SU-DHL-6 (cell line): ENCODE measurements around the gene PARP1.

ENCODE experiments used
- H2AFZ ChIP-seq: fragments of 200-600 bp; sonication (generic); 2 replicates; pipeline ENCODE4 v1.6.1; 2014; ENCODE audit warnings: low read depth, mild to moderate bottlenecking, moderate library complexity, mixed read lengths, antibody characterized with exemption, low read length; ENCODE audit not compliant: severe bottlenecking
- H3F3A ChIP-seq: fragments of 200-600 bp; shearing (Covaris generic); 2 replicates; pipeline ENCODE4 v1.6.0; 2016; ENCODE audit warnings: antibody characterized with exemption, mild to moderate bottlenecking; ENCODE audit not compliant: insufficient read depth
- H3K27ac ChIP-seq: fragments of 200-600 bp; sonication (generic); 2 replicates; pipeline ENCODE4 v1.5.1; 2016; ENCODE audit warnings: low read depth, mild to moderate bottlenecking, low read length, moderate library complexity, mixed read lengths
- H3K27me3 ChIP-seq: fragments of 200-600 bp; sonication (generic), shearing (Covaris generic); 2 replicates; pipeline ENCODE4 v1.6.0; 2014; ENCODE audit warnings: mild to moderate bottlenecking, low read length
- H3K36me3 ChIP-seq: fragments of 200-600 bp; sonication (generic); 2 replicates; pipeline ENCODE4 v1.6.1; 2014; ENCODE audit warnings: mild to moderate bottlenecking, low read length, mixed read lengths
- H3K4me2 ChIP-seq: fragments of 300-600, 200-600 bp; shearing (Covaris generic), sonication (generic); 2 replicates; pipeline ENCODE4 v1.6.0; 2014; ENCODE audit warnings: low read length, low read depth, mild to moderate bottlenecking; ENCODE audit not compliant: poor library complexity, severe bottlenecking
- H3K4me3 ChIP-seq: fragments of 200-600 bp; sonication (generic); 2 replicates; pipeline ENCODE4 v1.5.1; 2014; ENCODE audit warnings: antibody characterized with exemption, low read length, mild to moderate bottlenecking, mixed read lengths; ENCODE audit not compliant: insufficient read depth, poor library complexity, severe bottlenecking
- H3K79me2 ChIP-seq: fragments of 200-600 bp; sonication (generic); 2 replicates; pipeline ENCODE4 v1.6.1; 2014; ENCODE audit warnings: mild to moderate bottlenecking, low read length, moderate library complexity; ENCODE audit not compliant: insufficient read depth
- H3K9ac ChIP-seq: fragments of 200-600 bp; sonication (generic); 2 replicates; pipeline ENCODE4 v1.7.0; 2014; ENCODE audit warnings: mild to moderate bottlenecking, low read length
- H3K9me2 ChIP-seq: fragments of 200-600 bp; sonication (generic); replicated peaks from 2 replicates; pipeline ENCODE4 v1.6.1; 2014; ENCODE audit warnings: low read length; ENCODE audit not compliant: insufficient read depth
- H3K9me3 ChIP-seq: fragments of 200-600 bp; sonication (generic); 2 replicates; pipeline ENCODE4 v1.6.1; 2014; ENCODE audit warnings: low read length, mixed read lengths; ENCODE audit not compliant: insufficient read depth
- H4K20me1 ChIP-seq: fragments of 200-600 bp; sonication (generic); 2 replicates; pipeline ENCODE4 v1.6.1; 2014; ENCODE audit warnings: low read depth, mild to moderate bottlenecking, antibody characterized with exemption, low read length, moderate library complexity, mixed read lengths
- EZH2phosphoT487 ChIP-seq: fragments of 200-600 bp; sonication (generic), shearing (Covaris generic); conservative IDR thresholded peaks from 2 replicates; pipeline ENCODE4 v1.6.1; 2018; ENCODE audit warnings: mild to moderate bottlenecking, antibody characterized with exemption, low read length, moderate library complexity, mixed read lengths
- TF ChIP-seq, protein P1 (sequence below): fragments of 200-600 bp; sonication (generic); IDR thresholded peaks from one replicate; pipeline ENCODE4 v1.5.1; 2017; ENCODE audit warnings: antibody characterized with exemption, mild to moderate bottlenecking, low read length, moderate library complexity; ENCODE audit not compliant: insufficient read depth, poor library complexity, severe bottlenecking

Gene PARP1

DNA sequence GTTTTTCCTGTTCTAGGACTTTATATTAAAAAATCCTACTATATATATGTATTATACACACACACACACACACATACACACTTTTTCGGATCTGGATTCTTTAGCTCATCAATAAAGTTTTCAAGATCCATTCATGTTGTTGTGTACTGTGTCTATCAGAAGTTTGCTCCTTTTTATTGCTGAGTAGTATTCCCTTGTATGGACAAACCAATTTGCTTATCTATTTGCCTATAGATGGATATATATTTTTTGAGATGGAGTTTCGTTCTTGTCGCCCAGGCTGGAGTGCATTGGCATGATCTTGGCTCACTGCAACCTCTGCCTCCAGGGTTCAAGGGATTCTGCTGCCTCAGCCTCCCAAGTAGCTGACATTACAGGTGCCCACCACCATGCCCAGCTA is 78.7 kb downstream of the PARP1 start:
- Histone ChIP-seq H3K4me3 (no peak overlapping the region), H3K9me2 (no peaks in the 10 kb centered on the region), H3K36me3 (no peaks in the 10 kb centered on the region), H3K4me2 (no peak overlapping the region), H3F3A (peaks cover 8% of the 10 kb centered on the region), H3K9ac (no peak overlapping the region), H3K27ac (no peak overlapping the region), H3K9me3 (no peaks in the 10 kb centered on the region), H3K27me3 (no peaks in the 10 kb centered on the region), H3K79me2 (no peaks in the 10 kb centered on the region), H4K20me1 (no peaks in the 10 kb centered on the region), H2AFZ (no peak overlapping the region)
- TF ChIP-seq EZH2phosphoT487, result no peak
- TF ChIP-seq, protein P1, sequence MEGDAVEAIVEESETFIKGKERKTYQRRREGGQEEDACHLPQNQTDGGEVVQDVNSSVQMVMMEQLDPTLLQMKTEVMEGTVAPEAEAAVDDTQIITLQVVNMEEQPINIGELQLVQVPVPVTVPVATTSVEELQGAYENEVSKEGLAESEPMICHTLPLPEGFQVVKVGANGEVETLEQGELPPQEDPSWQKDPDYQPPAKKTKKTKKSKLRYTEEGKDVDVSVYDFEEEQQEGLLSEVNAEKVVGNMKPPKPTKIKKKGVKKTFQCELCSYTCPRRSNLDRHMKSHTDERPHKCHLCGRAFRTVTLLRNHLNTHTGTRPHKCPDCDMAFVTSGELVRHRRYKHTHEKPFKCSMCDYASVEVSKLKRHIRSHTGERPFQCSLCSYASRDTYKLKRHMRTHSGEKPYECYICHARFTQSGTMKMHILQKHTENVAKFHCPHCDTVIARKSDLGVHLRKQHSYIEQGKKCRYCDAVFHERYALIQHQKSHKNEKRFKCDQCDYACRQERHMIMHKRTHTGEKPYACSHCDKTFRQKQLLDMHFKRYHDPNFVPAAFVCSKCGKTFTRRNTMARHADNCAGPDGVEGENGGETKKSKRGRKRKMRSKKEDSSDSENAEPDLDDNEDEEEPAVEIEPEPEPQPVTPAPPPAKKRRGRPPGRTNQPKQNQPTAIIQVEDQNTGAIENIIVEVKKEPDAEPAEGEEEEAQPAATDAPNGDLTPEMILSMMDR, result no peak

DNA sequence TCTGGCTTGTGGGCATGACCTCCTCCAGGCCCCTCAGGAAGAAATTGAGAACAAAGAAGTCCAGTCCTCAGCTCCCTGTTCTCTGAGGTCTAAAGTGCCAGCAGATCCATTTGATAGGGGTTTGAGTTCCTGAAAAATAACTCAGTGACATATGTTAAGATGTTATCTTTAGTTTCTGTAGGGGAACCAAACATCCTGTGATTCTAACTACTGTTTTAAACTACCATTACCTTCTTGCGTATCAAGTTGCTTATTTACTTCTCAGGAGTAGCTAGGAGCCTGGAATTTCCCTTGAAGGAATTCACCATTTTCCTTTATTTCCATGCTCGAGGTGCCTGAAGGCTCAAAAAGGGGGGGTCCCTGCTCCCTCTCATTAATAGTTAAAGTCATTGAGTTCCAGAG is 80.1 kb downstream of the PARP1 start:
- Histone ChIP-seq H3K27me3 (no peaks in the 10 kb centered on the region), H2AFZ (no peak overlapping the region), H3K4me3 (no peak overlapping the region), H3K79me2 (no peaks in the 10 kb centered on the region), H3F3A (peaks cover 4% of the 10 kb centered on the region), H3K27ac (no peak overlapping the region), H4K20me1 (no peaks in the 10 kb centered on the region), H3K9ac (no peak overlapping the region), H3K36me3 (no peaks in the 10 kb centered on the region), H3K4me2 (no peak overlapping the region), H3K9me2 (no peaks in the 10 kb centered on the region), H3K9me3 (no peaks in the 10 kb centered on the region)
- no peak for TF ChIP-seq EZH2phosphoT487
- TF ChIP-seq, protein P1, result no peak

DNA sequence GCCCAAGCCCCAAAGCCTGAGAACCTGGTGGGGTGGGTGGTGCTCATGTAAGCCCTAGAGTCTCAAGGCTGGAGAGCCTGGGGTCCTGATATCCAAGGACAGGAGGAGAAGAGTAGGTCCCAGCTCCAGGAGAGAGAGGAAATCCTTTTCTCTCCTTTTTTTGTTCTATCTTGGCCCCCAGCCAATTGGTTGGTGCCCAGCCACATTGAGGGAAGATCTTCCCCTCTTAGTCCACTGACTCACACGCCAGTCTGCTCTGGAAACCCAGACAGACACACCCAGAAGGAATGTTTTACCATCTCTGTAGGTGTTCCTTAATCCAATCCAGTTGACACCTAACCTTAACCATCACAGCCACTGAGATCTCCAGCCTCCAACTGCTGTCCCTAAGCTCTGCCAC is 82.7 kb downstream of the PARP1 start:
- H3K9me2 ChIP-seq, result no peaks in the 10 kb centered on the region
- H2AFZ ChIP-seq, result no peak overlapping the region
- no peaks in the 10 kb centered on the region for H3F3A ChIP-seq
- no peak overlapping the region for H3K4me2 ChIP-seq
- H3K27me3 ChIP-seq, result no peaks in the 10 kb centered on the region
- no peak for TF ChIP-seq EZH2phosphoT487
- no peak overlapping the region for H3K4me3 ChIP-seq
- no peaks in the 10 kb centered on the region for H4K20me1 ChIP-seq
- H3K36me3 ChIP-seq, result no peaks in the 10 kb centered on the region
- H3K27ac ChIP-seq, result no peak overlapping the region
- no peaks in the 10 kb centered on the region for H3K9me3 ChIP-seq
- no peak overlapping the region for H3K9ac ChIP-seq
- H3K79me2 ChIP-seq, result no peaks in the 10 kb centered on the region

DNA sequence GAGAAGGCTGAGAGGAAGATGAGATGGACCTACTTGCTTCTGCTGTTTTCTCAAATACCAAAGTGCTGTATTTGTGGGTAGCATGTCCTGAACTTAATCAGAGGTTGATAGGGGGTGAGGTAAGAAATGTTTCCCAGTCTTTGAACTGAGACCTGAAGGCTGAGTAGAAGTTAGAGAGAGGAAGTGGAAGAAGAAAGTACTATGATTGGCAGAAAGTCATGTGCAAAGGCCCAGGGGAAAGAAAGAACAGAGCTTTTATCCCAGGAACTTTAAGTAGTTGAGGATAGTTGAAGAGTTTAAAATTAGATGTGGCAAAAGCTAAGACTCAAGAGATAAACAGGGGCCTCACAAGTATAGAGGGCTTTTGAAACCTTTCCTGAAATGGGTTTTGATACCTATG is 83.4 kb downstream of the PARP1 start:
- no peaks in the 10 kb centered on the region for H3K27me3 ChIP-seq
- no peaks in the 10 kb centered on the region for H3K9me2 ChIP-seq

More for the DNA sequence above, 83.4 kb downstream of the PARP1 start:
- Histone ChIP-seq H3K4me2 (no peak overlapping the region), H3K27ac (no peak overlapping the region), H3K79me2 (no peaks in the 10 kb centered on the region), H3K9me3 (no peaks in the 10 kb centered on the region), H3F3A (no peaks in the 10 kb centered on the region), H3K36me3 (no peaks in the 10 kb centered on the region), H3K9ac (no peak overlapping the region), H2AFZ (no peak overlapping the region), H3K4me3 (no peak overlapping the region), H4K20me1 (no peaks in the 10 kb centered on the region)
- no peak for TF ChIP-seq EZH2phosphoT487
